ENCODE measurements around the gene TARBP2.

DNA sequence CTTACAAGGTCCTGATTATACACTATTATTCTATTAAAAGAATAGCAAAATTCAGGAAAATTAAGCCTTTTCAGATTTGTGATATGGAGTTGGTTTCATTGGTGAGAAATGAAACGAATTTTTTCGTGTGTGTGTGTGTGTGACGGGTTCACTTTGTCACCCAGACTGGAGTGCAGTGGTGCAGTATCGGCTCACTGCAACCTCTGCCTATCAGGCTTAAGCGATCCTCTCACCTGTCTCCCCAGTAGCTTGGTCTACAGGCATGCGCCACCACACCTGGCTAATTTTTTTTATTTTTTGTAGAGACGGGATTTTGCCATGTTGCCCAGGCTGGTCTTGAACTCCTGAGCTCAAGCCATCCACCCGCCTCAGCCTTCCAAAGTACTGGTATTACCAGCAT, 39.5 kb upstream of the TARBP2 start:
- TF ChIP-seq, protein P1, sequence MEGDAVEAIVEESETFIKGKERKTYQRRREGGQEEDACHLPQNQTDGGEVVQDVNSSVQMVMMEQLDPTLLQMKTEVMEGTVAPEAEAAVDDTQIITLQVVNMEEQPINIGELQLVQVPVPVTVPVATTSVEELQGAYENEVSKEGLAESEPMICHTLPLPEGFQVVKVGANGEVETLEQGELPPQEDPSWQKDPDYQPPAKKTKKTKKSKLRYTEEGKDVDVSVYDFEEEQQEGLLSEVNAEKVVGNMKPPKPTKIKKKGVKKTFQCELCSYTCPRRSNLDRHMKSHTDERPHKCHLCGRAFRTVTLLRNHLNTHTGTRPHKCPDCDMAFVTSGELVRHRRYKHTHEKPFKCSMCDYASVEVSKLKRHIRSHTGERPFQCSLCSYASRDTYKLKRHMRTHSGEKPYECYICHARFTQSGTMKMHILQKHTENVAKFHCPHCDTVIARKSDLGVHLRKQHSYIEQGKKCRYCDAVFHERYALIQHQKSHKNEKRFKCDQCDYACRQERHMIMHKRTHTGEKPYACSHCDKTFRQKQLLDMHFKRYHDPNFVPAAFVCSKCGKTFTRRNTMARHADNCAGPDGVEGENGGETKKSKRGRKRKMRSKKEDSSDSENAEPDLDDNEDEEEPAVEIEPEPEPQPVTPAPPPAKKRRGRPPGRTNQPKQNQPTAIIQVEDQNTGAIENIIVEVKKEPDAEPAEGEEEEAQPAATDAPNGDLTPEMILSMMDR (IDR thresholded peaks at IDR 0.05 in 8 of 11, conservative IDR thresholded peaks at IDR 0.05 in 3 of 11) = no peak
- TF ChIP-seq POLR2A (IDR thresholded peaks at IDR 0.05) = no peak
- TF ChIP-seq POLR2AphosphoS5 (IDR thresholded peaks at IDR 0.05) = peak in 1 of 3 donors; percentile 30

All from spleen (tissue), 7 donors.